GM20000 (cell line): ENCODE data around the gene NFIL3.
"Not testable (repeated sequence)": the region's sequence is repeated elsewhere in the genome, so short reads cannot be mapped to it uniquely, and the experiment has no call there.

ENCODE experiments used
- DNase-seq: peaks from one replicate; pipeline ENCODE4 v3.0.0; 2012; ENCODE audit warnings: low spot score
- CTCF ChIP-seq: IDR thresholded peaks from 2 replicates; pipeline ENCODE4 v1.5.1; 2012; ENCODE audit warnings: mild to moderate bottlenecking, control low read depth; ENCODE audit errors: extremely low read depth, missing control alignments

Gene NFIL3

GRCh38 chr9:91376239-91376638 is 47.4 kb downstream of the NFIL3 start:
- TF ChIP-seq CTCF = no peak
- DNase-seq = no peak

GRCh38 chr9:91374939-91375338 is 48.7 kb downstream of the NFIL3 start:
- TF ChIP-seq CTCF = no peak
- no peak for DNase-seq

GRCh38 chr9:91371894-91372293 is 51.7 kb downstream of the NFIL3 start:
- no peak for DNase-seq
- TF ChIP-seq CTCF = no peak

- DNase-seq = not testable (repeated sequence)
These were observed 53.6 kb downstream of the NFIL3 start for GRCh38 chr9:91370006-91370405.

GRCh38 chr9:91364702-91365101 is 58.9 kb downstream of the NFIL3 start:
- TF ChIP-seq CTCF = no peak

GRCh38 chr9:91364005-91364404 is 59.6 kb downstream of the NFIL3 start:
- DNase-seq = no peak
- TF ChIP-seq CTCF = no peak

More at GRCh38 chr9:91364702-91365101, 58.9 kb downstream of the NFIL3 start:
- no peak for DNase-seq

GRCh38 chr9:91362051-91362611 is 61.5 kb downstream of the NFIL3 start:
- TF ChIP-seq CTCF = no peak
- no peak for DNase-seq

- no peak for TF ChIP-seq CTCF
- peak; percentile 96 for DNase-seq
These were observed 62.2 kb downstream of the NFIL3 start, which contains the start of gene AUH for GRCh38 chr9:91361291-91362050. AUH (minus strand) TSS chr9:91361918; CDS start chr9:91361889, 29 bp downstream.
